ENCODE data around the gene TMEM98.
A peak's percentile ranks its signal among the peaks of the same experiment; 100 is the strongest.
"Not testable (repeated sequence)": the region's sequence is repeated elsewhere in the genome, so short reads cannot be mapped to it uniquely, and the experiment has no call there.

TMEM98 gene

DNA sequence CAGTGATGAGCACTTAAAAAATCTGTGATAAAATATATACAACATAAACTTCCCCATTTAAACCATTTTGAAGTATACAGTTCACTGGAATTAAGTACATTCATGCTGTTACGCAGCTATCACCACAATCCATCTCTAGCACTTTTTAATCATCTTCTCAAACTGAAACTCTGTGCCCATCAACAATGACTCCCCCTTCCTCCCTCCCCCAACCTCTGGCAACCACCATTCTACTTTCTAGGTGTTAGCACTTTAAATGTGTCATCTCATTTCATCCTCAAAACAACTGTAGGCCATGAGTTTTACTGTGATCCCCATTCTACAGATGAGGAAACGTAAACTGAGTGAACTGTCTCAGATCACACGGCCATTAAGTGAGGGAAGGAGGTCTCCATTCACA is 13.8 kb upstream of the TMEM98 start:
- no peak for DNase-seq (ENCODE audit: low read depth in 2 of 2)

- DNase-seq (ENCODE audit: low read depth in 2 of 2) = no peak
Measured at GRCh38 chr17:32915245-32915644, 12.7 kb upstream of the TMEM98 start.

DNA sequence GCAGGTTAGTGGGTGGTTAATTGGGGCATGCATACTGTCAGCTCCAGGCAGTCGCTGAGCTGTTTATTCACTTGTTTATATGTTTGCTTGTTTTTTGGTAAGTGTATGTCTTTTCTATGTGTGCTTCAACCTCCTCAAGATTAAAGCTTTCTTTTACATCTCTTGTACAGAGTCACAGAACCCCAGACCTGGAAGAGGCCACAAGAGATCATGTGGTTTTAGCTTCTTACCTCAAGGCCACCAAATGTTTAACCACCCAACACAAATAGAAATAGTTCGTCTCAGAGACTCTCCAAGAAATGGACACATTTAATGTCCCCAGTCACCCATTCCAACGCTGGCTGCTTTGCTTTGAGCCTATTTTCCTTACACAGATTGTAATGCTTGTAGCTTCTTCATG is 11.8 kb upstream of the TMEM98 start:
- no peak for DNase-seq (ENCODE audit: low read depth in 2 of 2)

DNA sequence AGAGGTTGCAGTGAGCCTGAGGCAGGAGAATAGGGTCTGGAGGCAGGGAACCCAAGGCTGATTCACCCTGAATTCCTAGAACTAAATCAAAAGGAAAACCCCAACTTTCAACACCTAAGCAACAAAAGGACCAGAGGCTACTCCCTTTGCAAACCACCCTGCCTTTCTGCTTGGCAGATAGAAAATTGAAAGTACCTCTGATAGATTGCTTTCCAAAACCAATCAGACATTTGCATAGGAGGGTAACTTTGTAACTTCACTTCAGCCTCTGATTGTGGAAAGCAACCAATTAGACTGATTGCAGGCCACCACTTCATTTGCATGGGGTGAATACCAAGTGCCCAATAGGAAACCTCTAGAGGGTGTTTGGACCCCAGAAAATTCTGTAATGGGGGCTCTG is 10.9 kb upstream of the TMEM98 start:
- DNase-seq (ENCODE audit: low read depth in 2 of 2) = no peak

DNA sequence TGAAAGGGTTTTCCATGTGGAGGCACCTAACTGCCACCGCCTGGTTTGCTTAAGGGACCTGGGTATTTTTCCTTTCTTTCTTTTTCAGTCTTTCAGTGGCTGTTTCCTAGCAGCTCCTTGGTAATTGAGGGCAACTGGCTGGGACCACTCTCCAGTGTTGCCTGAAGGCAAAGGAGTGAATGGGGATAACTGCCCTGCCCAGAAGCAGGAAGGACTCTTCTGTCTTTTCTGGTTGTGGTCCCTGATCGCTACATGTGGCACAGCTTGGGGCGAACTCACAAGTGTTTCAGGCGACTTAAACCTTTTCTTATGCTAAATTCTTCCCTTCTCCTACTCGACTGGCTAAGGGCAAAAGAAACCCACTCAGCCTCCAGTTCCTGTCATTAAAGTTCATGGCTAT is 10.1 kb upstream of the TMEM98 start:
- DNase-seq (ENCODE audit: low read depth in 2 of 2) = no peak

DNA sequence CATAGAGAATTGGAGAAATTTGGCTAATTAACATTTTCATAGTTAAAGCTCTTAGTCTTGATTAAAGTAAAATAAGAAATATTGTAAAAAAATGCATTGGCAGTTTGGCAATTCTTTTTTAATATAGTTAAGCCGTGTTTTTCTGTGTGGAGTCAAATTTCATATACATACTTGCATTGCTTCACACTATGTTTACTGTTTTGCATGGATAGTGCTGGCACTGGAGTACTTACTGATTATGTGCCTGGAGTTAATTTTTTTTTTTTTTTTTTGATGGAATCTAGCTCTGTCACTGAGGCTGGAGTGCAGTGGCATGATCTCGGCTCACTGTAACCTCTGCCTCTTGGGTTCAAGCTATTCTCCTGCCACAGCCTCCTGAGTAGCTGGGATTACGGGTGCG is 8.1 kb upstream of the TMEM98 start:
- not testable (repeated sequence) for DNase-seq (ENCODE audit: low read depth in 2 of 2)

- DNase-seq (ENCODE audit: low read depth in 2 of 2) = no peak
Measured at GRCh38 chr17:32920293-32920692, 7.7 kb upstream of the TMEM98 start.

GRCh38 chr17:32921017-32921416 is 6.9 kb upstream of the TMEM98 start:
- DNase-seq (ENCODE audit: low read depth in 2 of 2) = no peak

DNA sequence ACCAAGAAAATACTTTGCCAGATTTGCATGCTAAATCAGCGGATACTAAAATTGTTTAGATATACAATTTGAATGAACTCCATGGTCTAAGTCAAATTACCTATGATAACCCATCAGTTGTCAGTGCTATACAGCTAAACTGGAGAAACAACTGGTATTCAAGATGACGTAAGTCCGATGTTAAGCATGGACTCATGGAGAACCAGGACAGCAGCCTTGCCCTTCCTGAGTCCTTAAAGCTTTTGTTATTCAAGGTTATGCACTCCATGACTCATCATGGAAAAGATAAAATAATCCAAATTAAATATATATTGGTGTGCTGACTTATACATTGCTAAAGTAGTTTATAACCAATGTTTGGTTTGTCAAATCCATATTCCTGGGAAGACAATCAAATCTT is 4.0 kb upstream of the TMEM98 start:
- DNase-seq (ENCODE audit: low read depth in 2 of 2) = not testable (repeated sequence)

GRCh38 chr17:32926183-32926582 is 1.8 kb upstream of the TMEM98 start:
- no peak for DNase-seq (ENCODE audit: low read depth in 2 of 2)

DNA sequence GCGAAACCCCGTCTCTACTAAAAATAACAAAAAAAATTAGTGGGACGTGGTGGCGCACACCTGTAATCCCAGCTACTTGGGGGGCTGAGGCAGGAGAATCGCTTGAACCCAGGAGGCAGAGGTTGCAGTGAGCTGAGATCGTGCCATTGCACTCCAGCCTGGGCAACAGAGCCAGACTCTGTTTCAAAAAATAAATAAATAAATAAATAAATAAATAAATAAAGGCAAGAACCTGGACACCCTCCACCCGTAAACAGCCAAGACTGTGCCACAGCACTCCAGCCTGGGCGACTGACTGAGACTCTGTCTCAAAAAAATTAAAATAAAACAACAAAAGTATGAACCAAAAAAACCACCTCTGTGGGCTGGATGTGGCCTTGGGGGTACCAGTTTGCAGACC is 1.2 kb upstream of the TMEM98 start:
- not testable (repeated sequence) for DNase-seq (ENCODE audit: low read depth in 2 of 2)

DNA sequence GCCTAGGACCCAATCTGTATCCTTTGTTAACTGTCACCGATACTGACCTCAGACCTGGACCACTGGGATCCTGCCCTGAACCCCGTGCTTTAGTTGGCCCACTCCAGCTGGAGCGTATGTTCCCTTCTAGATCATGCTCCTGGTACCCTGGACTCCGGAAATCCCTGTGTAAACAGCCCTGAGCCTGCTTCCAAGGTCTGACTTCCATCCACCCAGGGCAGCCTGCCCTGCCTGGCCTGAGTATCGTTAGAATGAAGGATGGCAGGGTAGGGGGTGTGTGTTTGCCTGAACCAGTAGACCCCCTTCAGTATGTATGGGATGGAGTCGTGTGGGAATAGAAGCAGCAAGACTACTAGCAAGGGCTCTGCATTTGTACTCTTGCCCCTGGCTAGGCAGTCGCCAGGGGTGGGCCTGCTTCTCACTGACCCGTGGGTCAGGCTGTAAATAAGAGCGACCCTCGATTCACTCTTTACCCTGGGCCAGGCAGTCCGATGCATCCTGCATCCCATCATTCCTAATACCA is 691 bp upstream of the TMEM98 start:
- no peak for DNase-seq (ENCODE audit: low read depth in 2 of 2)

GRCh38 chr17:32928586-32929535 is 908 bp downstream of the TMEM98 start:
- no peak for DNase-seq (ENCODE audit: low read depth in 2 of 2)

DNA sequence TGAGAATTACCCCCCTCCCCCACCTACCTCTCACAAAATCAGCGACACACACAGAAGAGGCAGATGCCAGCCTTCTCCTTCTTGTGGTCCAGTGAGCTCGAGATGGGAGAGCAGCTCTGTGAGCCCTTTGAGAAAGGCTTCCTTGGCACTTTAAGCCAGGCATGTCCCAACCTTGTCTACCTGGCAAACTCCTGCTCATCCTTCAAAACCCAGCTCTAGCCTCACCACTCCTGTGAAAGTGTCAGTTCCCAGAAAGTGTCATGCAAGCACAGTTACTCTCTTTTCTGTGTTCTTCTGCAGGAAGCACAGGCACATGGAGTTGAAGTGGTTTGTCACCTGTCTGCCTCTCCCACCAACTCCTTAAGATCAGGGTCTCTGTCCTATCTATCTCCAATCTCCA is 1.6 kb downstream of the TMEM98 start:
- no peak for DNase-seq (ENCODE audit: low read depth in 2 of 2)

DNA sequence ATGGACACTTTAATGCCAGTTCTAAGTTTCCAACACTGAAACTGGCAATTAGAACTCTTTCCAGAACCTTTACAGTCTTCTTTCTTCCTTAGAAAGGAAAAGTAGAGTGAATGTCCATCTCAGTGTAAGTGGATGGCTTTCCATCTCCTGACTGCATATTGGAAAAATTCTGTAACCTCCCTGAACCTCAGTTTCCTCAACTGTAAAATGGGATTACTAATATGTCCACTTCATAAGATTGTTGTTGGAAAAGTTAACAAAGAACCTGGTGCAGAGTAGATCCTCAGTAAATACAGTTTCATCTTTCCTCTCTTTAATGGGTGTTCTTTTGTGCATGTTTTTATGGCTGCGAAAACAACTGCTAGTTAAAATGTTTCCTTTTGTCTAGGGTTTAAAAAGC is 2.6 kb downstream of the TMEM98 start:
- DNase-seq (ENCODE audit: low read depth in 2 of 2) = no peak

GRCh38 chr17:32931686-32932085 is 3.7 kb downstream of the TMEM98 start:
- DNase-seq (ENCODE audit: low read depth in 2 of 2) = no peak

DNA sequence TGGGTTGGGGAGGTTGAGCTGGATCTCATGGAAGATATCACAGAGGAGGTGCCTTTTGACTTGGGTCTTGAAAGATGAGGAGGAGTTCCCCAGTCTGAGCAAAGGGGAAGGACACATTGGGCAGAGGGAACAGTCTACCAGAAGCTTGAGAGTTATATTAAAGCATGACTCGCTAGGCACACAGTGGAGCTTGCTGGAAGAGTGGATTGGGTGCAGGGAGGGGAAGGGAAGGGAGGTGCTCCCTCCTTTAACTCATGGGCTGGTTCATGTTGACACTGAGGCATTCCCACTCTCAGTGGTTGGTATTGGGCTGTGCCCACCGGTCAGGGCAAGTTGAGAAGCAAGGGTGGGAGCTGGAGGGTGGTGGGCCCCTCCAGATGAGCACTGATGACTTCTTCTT is 5.9 kb downstream of the TMEM98 start:
- DNase-seq (ENCODE audit: low read depth in 2 of 2) = no peak

DNA sequence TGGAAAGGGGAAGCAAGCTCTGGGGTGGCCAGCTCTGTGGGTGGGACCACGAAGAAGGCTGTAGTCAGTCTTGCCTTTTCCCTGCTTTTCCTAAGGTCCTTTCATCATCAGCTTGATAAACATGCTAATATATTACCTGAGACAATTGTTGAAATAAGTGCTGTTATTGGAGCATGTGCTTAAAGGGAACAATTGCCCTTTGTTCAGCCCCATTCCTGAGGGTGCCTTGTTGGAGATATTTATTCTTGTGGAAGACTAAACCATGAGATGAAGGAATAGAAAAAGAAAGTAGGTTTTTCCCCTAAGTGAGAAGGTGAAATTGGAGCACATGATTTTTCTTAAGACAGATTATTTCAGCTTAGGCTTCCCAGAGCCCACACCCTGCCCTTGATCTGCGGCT is 7.8 kb downstream of the TMEM98 start:
- DNase-seq (ENCODE audit: low read depth in 2 of 2) = no peak

DNA sequence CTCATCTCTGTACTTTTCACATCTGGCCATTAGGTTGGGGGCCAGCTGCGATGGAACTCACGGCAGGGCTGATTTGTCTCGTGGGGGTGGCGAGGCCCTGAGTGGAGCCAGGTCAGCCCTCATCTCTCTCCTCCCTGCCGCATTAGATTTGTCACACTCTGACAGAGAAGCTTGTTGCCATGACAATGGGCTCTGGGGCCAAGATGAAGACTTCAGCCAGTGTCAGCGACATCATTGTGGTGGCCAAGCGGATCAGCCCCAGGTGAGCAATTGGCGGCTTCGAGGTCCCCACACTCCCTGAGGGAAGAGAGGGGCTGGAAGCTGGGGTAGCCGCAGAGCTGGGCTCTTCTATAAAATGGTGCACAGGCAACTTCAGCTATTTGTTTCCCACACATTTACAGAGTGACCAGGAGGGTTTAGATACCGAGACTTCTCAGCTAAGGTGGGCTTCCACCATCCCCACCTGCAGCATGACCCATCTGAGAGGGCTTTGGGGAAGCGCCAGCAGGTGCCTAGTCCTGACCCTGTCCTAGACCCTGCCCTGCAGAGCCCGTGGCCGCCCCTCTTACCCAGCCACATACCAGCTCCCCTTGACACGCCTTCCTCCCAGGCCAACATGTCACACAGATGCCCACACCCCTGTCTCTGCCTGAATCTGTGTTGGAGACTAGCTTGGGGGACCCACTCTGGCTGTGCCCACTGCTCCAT is 8.4 kb downstream of the TMEM98 start:
- no peak for DNase-seq (ENCODE audit: low read depth in 2 of 2)

DNA sequence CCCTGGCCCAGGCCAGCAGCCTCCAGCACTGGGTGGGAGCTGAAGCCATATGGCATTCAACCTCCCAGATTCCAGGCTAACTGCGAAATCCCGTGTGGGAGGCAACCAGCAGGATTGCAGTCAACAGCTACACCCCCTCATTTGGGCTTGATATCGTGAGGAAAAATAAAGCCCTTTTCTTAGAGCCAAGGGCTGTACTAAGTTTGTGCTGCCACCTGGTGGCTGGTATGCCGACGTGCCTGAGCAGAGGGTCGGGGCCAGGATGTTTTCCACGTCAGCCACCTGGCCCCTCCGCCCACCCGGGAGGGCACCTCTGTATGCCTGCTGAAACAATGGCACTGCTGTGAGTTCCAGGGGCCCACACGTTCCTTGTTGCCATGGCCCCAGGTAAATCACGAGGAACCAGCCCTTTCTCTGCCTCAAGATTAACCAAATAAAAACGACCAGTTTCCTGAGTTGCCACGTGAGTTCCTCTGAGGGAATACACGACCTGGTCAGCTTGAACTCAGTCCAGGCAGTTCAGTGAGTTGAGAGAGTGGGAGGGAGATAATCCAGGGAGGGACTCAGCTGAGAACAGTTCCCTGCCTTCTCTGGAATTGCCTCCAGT is 9.0 kb downstream of the TMEM98 start:
- peak; percentile 28 to 57 for DNase-seq (ENCODE audit: low read depth in 2 of 2)

DNA sequence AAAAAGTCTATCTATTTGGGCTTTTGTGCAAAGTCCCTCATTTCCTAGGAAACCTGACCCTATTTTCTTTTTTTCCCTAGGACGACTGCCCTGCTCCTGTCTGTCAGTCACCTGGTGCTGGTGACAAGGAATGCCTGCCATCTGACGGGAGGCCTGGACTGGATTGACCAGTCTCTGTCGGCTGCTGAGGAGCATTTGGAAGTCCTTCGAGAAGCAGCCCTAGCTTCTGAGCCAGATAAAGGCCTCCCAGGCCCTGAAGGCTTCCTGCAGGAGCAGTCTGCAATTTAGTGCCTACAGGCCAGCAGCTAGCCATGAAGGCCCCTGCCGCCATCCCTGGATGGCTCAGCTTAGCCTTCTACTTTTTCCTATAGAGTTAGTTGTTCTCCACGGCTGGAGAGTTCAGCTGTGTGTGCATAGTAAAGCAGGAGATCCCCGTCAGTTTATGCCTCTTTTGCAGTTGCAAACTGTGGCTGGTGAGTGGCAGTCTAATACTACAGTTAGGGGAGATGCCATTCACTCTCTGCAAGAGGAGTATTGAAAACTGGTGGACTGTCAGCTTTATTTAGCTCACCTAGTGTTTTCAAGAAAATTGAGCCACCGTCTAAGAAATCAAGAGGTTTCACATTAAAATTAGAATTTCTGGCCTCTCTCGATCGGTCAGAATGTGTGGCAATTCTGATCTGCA is 12.9 kb downstream of the TMEM98 start:
- no peak for DNase-seq (ENCODE audit: low read depth in 2 of 2)

Data from stimulated activated CD4-positive, alpha-beta T cell treated with anti-CD3 and anti-CD28 coated beads, Interleukin-12 subunit alpha, Interleukin-12 subunit beta, amount 100 ng/mL, for 24 hours (primary cell).